Gastrocnemius medialis (tissue), 4 donors: ENCODE results near the gene IL27RA.
"Not testable (repeated sequence)": the region's sequence is repeated elsewhere in the genome, so short reads cannot be mapped to it uniquely, and the experiment has no call there.

Experiments
- POLR2A ChIP-seq, 2 donors: fragments of 450-650 bp; IDR thresholded peaks; one replicate each; pipeline ENCODE4 v1.6.1; 2017; ENCODE audit warnings: antibody characterized with exemption in 2 of 2, mild to moderate bottlenecking in 2 of 2, moderate library complexity in 2 of 2
- TF ChIP-seq, protein P1 (sequence below), 5 experiments: fragments of 450-650 bp in 3 of 5; fragments of 200-600 bp in 2 of 5; sonication (generic) in 2 of 5; IDR thresholded peaks in 4 of 5; conservative IDR thresholded peaks in 1 of 5; 1 replicate in 4 of 5; 2 replicates in 1 of 5; pipeline ENCODE4 v1.5.1; 2016 to 2019; ENCODE audit warnings: antibody characterized with exemption in 5 of 5, mild to moderate bottlenecking in 3 of 5, moderate library complexity in 3 of 5

- TF ChIP-seq, protein P1, sequence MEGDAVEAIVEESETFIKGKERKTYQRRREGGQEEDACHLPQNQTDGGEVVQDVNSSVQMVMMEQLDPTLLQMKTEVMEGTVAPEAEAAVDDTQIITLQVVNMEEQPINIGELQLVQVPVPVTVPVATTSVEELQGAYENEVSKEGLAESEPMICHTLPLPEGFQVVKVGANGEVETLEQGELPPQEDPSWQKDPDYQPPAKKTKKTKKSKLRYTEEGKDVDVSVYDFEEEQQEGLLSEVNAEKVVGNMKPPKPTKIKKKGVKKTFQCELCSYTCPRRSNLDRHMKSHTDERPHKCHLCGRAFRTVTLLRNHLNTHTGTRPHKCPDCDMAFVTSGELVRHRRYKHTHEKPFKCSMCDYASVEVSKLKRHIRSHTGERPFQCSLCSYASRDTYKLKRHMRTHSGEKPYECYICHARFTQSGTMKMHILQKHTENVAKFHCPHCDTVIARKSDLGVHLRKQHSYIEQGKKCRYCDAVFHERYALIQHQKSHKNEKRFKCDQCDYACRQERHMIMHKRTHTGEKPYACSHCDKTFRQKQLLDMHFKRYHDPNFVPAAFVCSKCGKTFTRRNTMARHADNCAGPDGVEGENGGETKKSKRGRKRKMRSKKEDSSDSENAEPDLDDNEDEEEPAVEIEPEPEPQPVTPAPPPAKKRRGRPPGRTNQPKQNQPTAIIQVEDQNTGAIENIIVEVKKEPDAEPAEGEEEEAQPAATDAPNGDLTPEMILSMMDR (IDR thresholded peaks at IDR 0.05 in 4 of 5, conservative IDR thresholded peaks at IDR 0.05 in 1 of 5): not testable (repeated sequence)
- not testable (repeated sequence) for TF ChIP-seq POLR2A (IDR thresholded peaks at IDR 0.05)
Observed at GRCh38 chr19:14047866-14048265, 16.3 kb downstream of the IL27RA start.
